ENCODE results near the gene HIVEP3.

GRCh38 chr1:41660570-41661427 lies 257.9 kb downstream of the HIVEP3 start:
- TF ChIP-seq, protein P1, sequence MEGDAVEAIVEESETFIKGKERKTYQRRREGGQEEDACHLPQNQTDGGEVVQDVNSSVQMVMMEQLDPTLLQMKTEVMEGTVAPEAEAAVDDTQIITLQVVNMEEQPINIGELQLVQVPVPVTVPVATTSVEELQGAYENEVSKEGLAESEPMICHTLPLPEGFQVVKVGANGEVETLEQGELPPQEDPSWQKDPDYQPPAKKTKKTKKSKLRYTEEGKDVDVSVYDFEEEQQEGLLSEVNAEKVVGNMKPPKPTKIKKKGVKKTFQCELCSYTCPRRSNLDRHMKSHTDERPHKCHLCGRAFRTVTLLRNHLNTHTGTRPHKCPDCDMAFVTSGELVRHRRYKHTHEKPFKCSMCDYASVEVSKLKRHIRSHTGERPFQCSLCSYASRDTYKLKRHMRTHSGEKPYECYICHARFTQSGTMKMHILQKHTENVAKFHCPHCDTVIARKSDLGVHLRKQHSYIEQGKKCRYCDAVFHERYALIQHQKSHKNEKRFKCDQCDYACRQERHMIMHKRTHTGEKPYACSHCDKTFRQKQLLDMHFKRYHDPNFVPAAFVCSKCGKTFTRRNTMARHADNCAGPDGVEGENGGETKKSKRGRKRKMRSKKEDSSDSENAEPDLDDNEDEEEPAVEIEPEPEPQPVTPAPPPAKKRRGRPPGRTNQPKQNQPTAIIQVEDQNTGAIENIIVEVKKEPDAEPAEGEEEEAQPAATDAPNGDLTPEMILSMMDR (IDR thresholded peaks at IDR 0.05): no peak
- TF ChIP-seq EZH2 (IDR thresholded peaks at IDR 0.05; ENCODE audit: borderline replicate concordance, insufficient read depth, low read depth, low read length, poor library complexity, severe bottlenecking): no peak
